ENCODE data around the gene NKD2.

The NKD2 gene

DNA sequence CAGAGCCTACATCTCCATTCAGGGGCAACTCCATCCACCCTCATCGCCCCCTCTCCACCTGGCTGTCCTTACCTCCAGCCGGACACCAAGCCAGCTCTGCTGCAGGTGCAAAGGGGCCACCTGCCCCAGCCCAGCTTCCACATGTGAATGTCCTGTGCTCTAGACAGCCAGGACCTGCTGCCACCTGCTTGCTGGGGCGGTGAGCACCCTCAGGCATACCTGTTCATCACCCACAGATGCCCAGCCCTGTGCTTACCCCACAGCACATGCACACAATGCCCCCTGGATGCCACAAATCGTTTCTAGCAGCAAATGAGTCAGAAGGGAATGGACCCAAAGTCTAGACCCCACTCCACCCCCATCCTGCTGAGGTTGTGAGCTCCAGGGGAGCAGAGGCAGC, 13.3 kb upstream of the NKD2 start:
- no CpG with 5 or more reads among the region's 4 CpGs for WGBS (ENCODE audit: extremely low coverage, insufficient coverage, insufficient read length)

DNA sequence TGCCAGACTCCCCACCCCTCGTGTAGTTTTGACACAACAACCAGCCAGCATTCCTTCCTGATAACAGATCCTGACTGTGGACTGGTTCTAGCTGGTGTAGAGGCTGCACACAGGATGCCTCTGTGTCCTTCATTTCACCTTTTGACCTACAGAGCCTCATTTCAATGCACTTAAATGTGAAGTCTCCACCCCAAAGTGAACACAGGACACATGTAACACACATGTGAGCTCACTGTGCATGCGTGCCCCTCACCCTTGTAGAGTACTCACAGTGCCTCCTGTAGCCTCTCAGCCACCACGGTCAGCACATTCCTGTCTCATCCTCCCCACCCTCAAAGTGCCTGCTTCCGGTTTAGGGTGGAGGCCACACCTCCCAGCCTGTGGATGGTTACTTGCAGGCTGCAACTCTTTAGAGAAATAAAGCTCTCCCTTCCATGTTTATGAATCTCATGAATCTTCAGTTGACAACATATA, 11.6 kb upstream of the NKD2 start:
- no peak overlapping the region for H2BK5ac ChIP-seq (ENCODE audit: low read depth, low read length, poor library complexity)
- H3K79me2 ChIP-seq (ENCODE audit: control insufficient read depth, insufficient read depth, low read length, poor library complexity) = no peaks in the 10 kb centered on the region
- no peak overlapping the region for H3K9ac ChIP-seq (ENCODE audit: low read length)
- H3K27ac ChIP-seq (ENCODE audit: low read depth, low read length) = no peak overlapping the region
- H3K14ac ChIP-seq (ENCODE audit: low read length) = no peak overlapping the region
- H4K91ac ChIP-seq (ENCODE audit: low read depth, low read length) = no peak overlapping the region
- no peak overlapping the region for H2BK12ac ChIP-seq (ENCODE audit: low read length)
- no peak overlapping the region for H2AK5ac ChIP-seq (ENCODE audit: low read length)
- no peak overlapping the region for H3K4me2 ChIP-seq (ENCODE audit: low read length)
- H3K4me1 ChIP-seq (ENCODE audit: control insufficient read depth in 1 of 2, insufficient read depth in 2 of 2, low read length in 2 of 2) = peaks cover 0 to 8% of the 10 kb centered on the region in 2 experiments
- H3K23ac ChIP-seq (ENCODE audit: low read length) = no peak overlapping the region
- no peak overlapping the region for H4K8ac ChIP-seq (ENCODE audit: low read depth, low read length)
- H3K9me3 ChIP-seq (ENCODE audit: insufficient read depth, low read depth, low read length) = no peaks in the 10 kb centered on the region
- no peak overlapping the region for H4K12ac ChIP-seq (ENCODE audit: low read depth, low read length)
- no peaks in the 10 kb centered on the region for H3K79me1 ChIP-seq (ENCODE audit: low read length)
- no peaks in the 10 kb centered on the region for H3K27me3 ChIP-seq (ENCODE audit: insufficient read depth, low read length)
- no peak overlapping the region for H2BK120ac ChIP-seq (ENCODE audit: insufficient read depth, low read length, poor library complexity)
- no peak overlapping the region for H2AFZ ChIP-seq (ENCODE audit: insufficient read depth, low read length, poor library complexity)
- no peak overlapping the region for H3K4me3 ChIP-seq (ENCODE audit: low read depth, low read length)
- no peaks in the 10 kb centered on the region for H3K36me3 ChIP-seq (ENCODE audit: control insufficient read depth in 1 of 2, insufficient read depth in 2 of 2, low read length in 2 of 2)
- DNase-seq = no peak
- WGBS (ENCODE audit: extremely low coverage, insufficient coverage, insufficient read length) = no CpG with 5 or more reads among the region's 4 CpGs
- no peak overlapping the region for H3K4ac ChIP-seq (ENCODE audit: low read depth, low read length)
- H3K18ac ChIP-seq (ENCODE audit: low read length) = no peak overlapping the region

More for the DNA sequence above, 13.3 kb upstream of the NKD2 start:
- H3K4me2 ChIP-seq (ENCODE audit: low read length) = no peak overlapping the region
- H2AK5ac ChIP-seq (ENCODE audit: low read length) = no peak overlapping the region
- no peaks in the 10 kb centered on the region for H3K36me3 ChIP-seq (ENCODE audit: control insufficient read depth in 1 of 2, insufficient read depth in 2 of 2, low read length in 2 of 2)
- no peak overlapping the region for H2BK120ac ChIP-seq (ENCODE audit: insufficient read depth, low read length, poor library complexity)
- no peak overlapping the region for H3K23ac ChIP-seq (ENCODE audit: low read length)
- H3K4ac ChIP-seq (ENCODE audit: low read depth, low read length) = no peak overlapping the region
- no peak overlapping the region for H4K12ac ChIP-seq (ENCODE audit: low read depth, low read length)
- no peak overlapping the region for H3K18ac ChIP-seq (ENCODE audit: low read length)
- no peak overlapping the region for H4K8ac ChIP-seq (ENCODE audit: low read depth, low read length)
- H3K9ac ChIP-seq (ENCODE audit: low read length) = no peak overlapping the region
- no peak overlapping the region for H2AFZ ChIP-seq (ENCODE audit: insufficient read depth, low read length, poor library complexity)
- H2BK12ac ChIP-seq (ENCODE audit: low read length) = no peak overlapping the region
- H3K27ac ChIP-seq (ENCODE audit: low read depth, low read length) = no peak overlapping the region
- H3K79me1 ChIP-seq (ENCODE audit: low read length) = no peaks in the 10 kb centered on the region
- H3K4me3 ChIP-seq (ENCODE audit: low read depth, low read length) = no peak overlapping the region
- no peak for DNase-seq
- H3K27me3 ChIP-seq (ENCODE audit: insufficient read depth, low read length) = no peaks in the 10 kb centered on the region
- no peaks in the 10 kb centered on the region for H3K79me2 ChIP-seq (ENCODE audit: control insufficient read depth, insufficient read depth, low read length, poor library complexity)
- peaks cover 0 to 8% of the 10 kb centered on the region in 2 experiments for H3K4me1 ChIP-seq (ENCODE audit: control insufficient read depth in 1 of 2, insufficient read depth in 2 of 2, low read length in 2 of 2)
- no peak overlapping the region for H4K91ac ChIP-seq (ENCODE audit: low read depth, low read length)
- no peaks in the 10 kb centered on the region for H3K9me3 ChIP-seq (ENCODE audit: insufficient read depth, low read depth, low read length)
- H3K14ac ChIP-seq (ENCODE audit: low read length) = no peak overlapping the region
- H2BK5ac ChIP-seq (ENCODE audit: low read depth, low read length, poor library complexity) = no peak overlapping the region

DNA sequence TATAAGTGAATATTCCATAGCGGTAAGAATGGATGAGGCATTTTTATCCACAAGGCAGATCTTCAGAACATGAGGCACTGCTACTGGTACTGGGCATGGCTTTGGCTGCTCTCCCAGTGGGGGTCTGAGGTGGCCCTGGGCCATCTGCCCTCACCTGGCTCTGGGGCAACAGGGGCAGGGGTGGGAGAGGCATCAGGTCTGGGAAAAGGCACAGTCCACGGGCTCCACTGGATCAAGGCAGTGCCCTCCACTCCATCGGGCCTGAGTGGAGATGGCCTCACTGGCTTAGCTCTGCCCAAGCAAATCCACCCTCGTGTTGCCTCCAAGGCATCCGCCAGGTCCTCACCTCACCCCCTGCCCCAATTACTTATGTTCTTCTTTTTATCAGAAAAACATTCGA, 10.9 kb upstream of the NKD2 start:
- H2BK120ac ChIP-seq (ENCODE audit: insufficient read depth, low read length, poor library complexity) = no peak overlapping the region
- no peaks in the 10 kb centered on the region for H3K9me3 ChIP-seq (ENCODE audit: insufficient read depth, low read depth, low read length)
- no peak for DNase-seq
- peaks cover 0 to 8% of the 10 kb centered on the region in 2 experiments for H3K4me1 ChIP-seq (ENCODE audit: control insufficient read depth in 1 of 2, insufficient read depth in 2 of 2, low read length in 2 of 2)
- H3K79me1 ChIP-seq (ENCODE audit: low read length) = no peaks in the 10 kb centered on the region
- H3K36me3 ChIP-seq (ENCODE audit: control insufficient read depth in 1 of 2, insufficient read depth in 2 of 2, low read length in 2 of 2) = no peaks in the 10 kb centered on the region
- H4K12ac ChIP-seq (ENCODE audit: low read depth, low read length) = no peak overlapping the region
- H4K8ac ChIP-seq (ENCODE audit: low read depth, low read length) = no peak overlapping the region
- H3K4ac ChIP-seq (ENCODE audit: low read depth, low read length) = no peak overlapping the region
- H2BK5ac ChIP-seq (ENCODE audit: low read depth, low read length, poor library complexity) = no peak overlapping the region
- no peak overlapping the region for H2BK12ac ChIP-seq (ENCODE audit: low read length)
- no peak overlapping the region for H3K9ac ChIP-seq (ENCODE audit: low read length)
- H2AFZ ChIP-seq (ENCODE audit: insufficient read depth, low read length, poor library complexity) = no peak overlapping the region
- H4K91ac ChIP-seq (ENCODE audit: low read depth, low read length) = no peak overlapping the region
- H3K27ac ChIP-seq (ENCODE audit: low read depth, low read length) = no peak overlapping the region
- no peak overlapping the region for H2AK5ac ChIP-seq (ENCODE audit: low read length)
- H3K27me3 ChIP-seq (ENCODE audit: insufficient read depth, low read length) = no peaks in the 10 kb centered on the region
- no peaks in the 10 kb centered on the region for H3K79me2 ChIP-seq (ENCODE audit: control insufficient read depth, insufficient read depth, low read length, poor library complexity)
- H3K4me2 ChIP-seq (ENCODE audit: low read length) = no peak overlapping the region
- no peak overlapping the region for H3K14ac ChIP-seq (ENCODE audit: low read length)
- H3K18ac ChIP-seq (ENCODE audit: low read length) = no peak overlapping the region
- no peak overlapping the region for H3K4me3 ChIP-seq (ENCODE audit: low read depth, low read length)
- no peak overlapping the region for H3K23ac ChIP-seq (ENCODE audit: low read length)
- WGBS (ENCODE audit: extremely low coverage, insufficient coverage, insufficient read length) = no CpG with 5 or more reads among the region's 6 CpGs

DNA sequence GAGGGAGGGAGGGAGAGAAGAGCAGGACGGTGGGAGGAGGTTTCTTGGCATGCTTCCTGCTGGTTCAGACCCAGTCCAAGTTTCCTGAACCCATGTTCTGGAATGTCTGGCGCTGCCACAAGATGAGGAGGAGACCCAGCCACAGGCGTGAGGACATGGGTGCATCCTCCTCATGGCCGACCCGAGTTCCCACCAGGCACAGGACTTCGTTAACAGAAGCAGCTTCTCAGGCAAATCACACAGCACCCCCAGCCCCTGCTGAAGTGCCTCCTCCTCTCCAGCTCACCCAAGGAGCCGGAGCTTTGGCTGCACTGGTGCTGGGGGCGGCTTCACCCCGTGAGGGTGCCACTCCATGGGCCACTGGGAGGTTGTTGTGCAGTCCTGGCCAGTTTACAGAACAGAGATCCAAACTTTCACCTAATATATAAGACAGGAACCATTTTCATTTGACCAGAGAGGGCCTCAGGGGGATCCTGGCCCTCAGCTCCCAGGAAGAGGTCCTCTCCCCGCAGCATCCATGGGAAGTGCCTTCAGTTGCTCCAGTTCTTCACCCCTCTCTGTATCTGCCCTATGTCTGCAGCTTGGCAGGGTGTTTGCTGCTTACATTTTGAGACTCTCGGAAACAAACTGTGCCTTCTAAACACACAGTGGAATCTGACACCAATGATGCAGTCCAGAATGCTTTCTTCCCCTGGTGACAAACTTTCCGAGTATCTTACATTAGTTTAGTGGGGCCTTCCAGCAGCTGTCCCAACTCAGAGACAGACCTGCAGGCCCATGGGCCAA, 10.2 kb upstream of the NKD2 start:
- Histone ChIP-seq H3K27ac (ENCODE audit: low read depth, low read length) (no peak overlapping the region), H3K23ac (ENCODE audit: low read length) (no peak overlapping the region), H3K27me3 (ENCODE audit: insufficient read depth, low read length) (no peaks in the 10 kb centered on the region), H3K79me1 (ENCODE audit: low read length) (no peaks in the 10 kb centered on the region), H3K18ac (ENCODE audit: low read length) (no peak overlapping the region), H2AFZ (ENCODE audit: insufficient read depth, low read length, poor library complexity) (no peak overlapping the region), H4K12ac (ENCODE audit: low read depth, low read length) (no peak overlapping the region), H3K14ac (ENCODE audit: low read length) (no peak overlapping the region), H3K9ac (ENCODE audit: low read length) (no peak overlapping the region), H2BK12ac (ENCODE audit: low read length) (no peak overlapping the region), H3K9me3 (ENCODE audit: insufficient read depth, low read depth, low read length) (no peaks in the 10 kb centered on the region), H3K4me1 (ENCODE audit: control insufficient read depth in 1 of 2, insufficient read depth in 2 of 2, low read length in 2 of 2) (peaks cover 0 to 7% of the 10 kb centered on the region in 2 experiments), H3K4me3 (ENCODE audit: low read depth, low read length) (no peak overlapping the region), H2BK5ac (ENCODE audit: low read depth, low read length, poor library complexity) (no peak overlapping the region), H2AK5ac (ENCODE audit: low read length) (no peak overlapping the region), H4K8ac (ENCODE audit: low read depth, low read length) (no peak overlapping the region), H3K4ac (ENCODE audit: low read depth, low read length) (no peak overlapping the region), H3K36me3 (ENCODE audit: control insufficient read depth in 1 of 2, insufficient read depth in 2 of 2, low read length in 2 of 2) (no peaks in the 10 kb centered on the region), H4K91ac (ENCODE audit: low read depth, low read length) (no peak overlapping the region), H3K79me2 (ENCODE audit: control insufficient read depth, insufficient read depth, low read length, poor library complexity) (no peaks in the 10 kb centered on the region), H2BK120ac (ENCODE audit: insufficient read depth, low read length, poor library complexity) (no peak overlapping the region), H3K4me2 (ENCODE audit: low read length) (no peak overlapping the region)
- DNase-seq = no peak
- WGBS (ENCODE audit: extremely low coverage, insufficient coverage, insufficient read length) = no CpG with 5 or more reads among the region's 12 CpGs

All from trophoblast cell (in vitro differentiated cells and primary cell).